ENCODE measurements around the gene WDR36. TPM values are rescaled to one million over a fixed set of nuclear protein-coding genes. Genes with fewer than 3 reads are reported as not detected.

WDR36 gene
- polyA plus RNA-seq, 1 experiment, result 56.1 TPM

DNA sequence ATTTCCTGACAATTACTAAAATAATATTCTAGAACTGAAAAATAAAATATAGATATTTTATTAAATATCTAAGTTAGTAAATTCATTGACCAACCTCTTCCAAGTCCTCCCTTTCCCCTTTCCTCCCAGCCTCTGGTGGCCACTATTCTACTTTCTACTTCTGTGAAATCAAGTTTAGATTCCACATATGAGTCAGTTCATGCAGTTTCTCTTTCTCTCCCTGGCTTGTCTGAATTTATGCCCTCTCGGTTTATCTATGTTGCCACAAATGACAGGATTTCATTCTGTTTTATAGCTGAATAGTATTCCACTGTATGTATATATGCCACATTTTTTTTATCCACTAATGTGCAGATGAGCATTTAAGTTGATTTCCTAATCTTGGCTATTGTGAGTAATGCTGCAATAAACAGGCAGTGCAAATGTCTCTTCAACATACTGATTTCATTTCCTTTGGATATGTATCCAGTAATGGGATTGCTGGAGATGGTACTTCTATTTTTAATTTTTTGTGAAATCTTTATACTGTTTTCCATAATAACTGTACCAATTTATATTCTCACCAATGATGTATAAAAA is 52.3 kb downstream of the WDR36 start:
- DNase-seq (ENCODE audit: low read depth, low spot score), result no peak
- ChIA-PET POLR2A (interaction anchor here (0.6 kb wide), 1 partner anchor 395 kb away, joined by 7 read pairs; no protein-coding TSS in a partner anchor), CTCF (no interaction called here)
- H3K27ac ChIP-seq (ENCODE audit: low read depth, low read length), result no peak overlapping the region
- H3K4me3 ChIP-seq (ENCODE audit: low read depth, low read length), result no peak overlapping the region
- H3K27me3 ChIP-seq (ENCODE audit: control insufficient read depth, insufficient read depth, low read length), result peaks cover 4% of the 10 kb centered on the region
- no peaks in the 10 kb centered on the region for H3K9me3 ChIP-seq (ENCODE audit: control insufficient read depth, insufficient read depth, low read length)
- TF ChIP-seq, protein P1, sequence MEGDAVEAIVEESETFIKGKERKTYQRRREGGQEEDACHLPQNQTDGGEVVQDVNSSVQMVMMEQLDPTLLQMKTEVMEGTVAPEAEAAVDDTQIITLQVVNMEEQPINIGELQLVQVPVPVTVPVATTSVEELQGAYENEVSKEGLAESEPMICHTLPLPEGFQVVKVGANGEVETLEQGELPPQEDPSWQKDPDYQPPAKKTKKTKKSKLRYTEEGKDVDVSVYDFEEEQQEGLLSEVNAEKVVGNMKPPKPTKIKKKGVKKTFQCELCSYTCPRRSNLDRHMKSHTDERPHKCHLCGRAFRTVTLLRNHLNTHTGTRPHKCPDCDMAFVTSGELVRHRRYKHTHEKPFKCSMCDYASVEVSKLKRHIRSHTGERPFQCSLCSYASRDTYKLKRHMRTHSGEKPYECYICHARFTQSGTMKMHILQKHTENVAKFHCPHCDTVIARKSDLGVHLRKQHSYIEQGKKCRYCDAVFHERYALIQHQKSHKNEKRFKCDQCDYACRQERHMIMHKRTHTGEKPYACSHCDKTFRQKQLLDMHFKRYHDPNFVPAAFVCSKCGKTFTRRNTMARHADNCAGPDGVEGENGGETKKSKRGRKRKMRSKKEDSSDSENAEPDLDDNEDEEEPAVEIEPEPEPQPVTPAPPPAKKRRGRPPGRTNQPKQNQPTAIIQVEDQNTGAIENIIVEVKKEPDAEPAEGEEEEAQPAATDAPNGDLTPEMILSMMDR (IDR thresholded peaks at IDR 0.05; ENCODE audit: low read depth, low read length), result no peak

DNA sequence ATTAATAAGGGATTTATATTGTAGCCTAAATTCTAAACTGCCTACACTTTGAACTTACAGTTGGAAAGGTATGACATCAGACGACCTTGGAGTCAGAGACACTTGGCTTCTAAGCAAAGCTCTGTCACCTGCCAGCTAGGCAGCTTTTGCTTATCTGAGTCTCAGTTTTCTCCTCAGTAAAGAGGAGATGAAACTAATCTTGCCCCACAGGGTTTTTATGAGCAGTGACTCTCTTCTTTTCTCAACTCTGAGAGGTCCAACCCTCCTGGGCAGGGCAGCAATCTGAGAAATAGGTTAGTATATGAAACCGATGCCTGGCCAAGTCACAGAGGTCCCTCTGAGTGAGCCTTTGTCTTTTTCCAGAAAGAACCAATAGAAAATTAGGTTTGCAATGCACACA is 53.9 kb downstream of the WDR36 start:
- H3K27me3 ChIP-seq (ENCODE audit: control insufficient read depth, insufficient read depth, low read length), result peaks cover 4% of the 10 kb centered on the region
- no peak overlapping the region for H3K4me3 ChIP-seq (ENCODE audit: low read depth, low read length)
- no peaks in the 10 kb centered on the region for H3K9me3 ChIP-seq (ENCODE audit: control insufficient read depth, insufficient read depth, low read length)
- ChIA-PET CTCF (no interaction called here), POLR2A (no interaction called here)
- TF ChIP-seq, protein P1 (IDR thresholded peaks at IDR 0.05; ENCODE audit: low read depth, low read length), result no peak
- no peak overlapping the region for H3K27ac ChIP-seq (ENCODE audit: low read depth, low read length)
- no peak for DNase-seq (ENCODE audit: low read depth, low spot score)

DNA sequence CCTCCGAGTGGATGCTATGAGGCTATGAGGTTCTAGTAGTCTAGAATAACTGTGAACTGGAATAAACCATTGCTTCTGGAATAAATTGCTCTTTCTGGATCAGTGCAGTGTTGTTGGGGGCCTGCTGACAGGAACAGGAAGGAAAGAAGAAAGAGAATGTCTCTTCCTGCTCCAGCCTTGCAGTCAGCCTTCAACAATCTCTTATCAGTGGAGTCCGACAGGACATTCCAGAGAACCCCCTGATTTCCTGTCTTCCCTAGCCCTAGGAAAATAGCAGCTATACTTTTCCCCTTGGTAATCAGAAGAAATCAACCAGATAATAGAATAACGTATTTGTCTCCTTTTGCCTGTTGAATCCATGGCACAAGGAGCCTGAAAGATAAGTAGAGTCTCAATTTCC is 55.4 kb downstream of the WDR36 start:
- Histone ChIP-seq H3K4me3 (ENCODE audit: low read depth, low read length) (no peak overlapping the region), H3K27me3 (ENCODE audit: control insufficient read depth, insufficient read depth, low read length) (peaks cover 4% of the 10 kb centered on the region), H3K9me3 (ENCODE audit: control insufficient read depth, insufficient read depth, low read length) (no peaks in the 10 kb centered on the region), H3K27ac (ENCODE audit: low read depth, low read length) (no peak overlapping the region)
- TF ChIP-seq, protein P1 (IDR thresholded peaks at IDR 0.05; ENCODE audit: low read depth, low read length), result no peak
- ChIA-PET POLR2A (no interaction called here), CTCF (interaction anchor here (1.0 kb wide), 1 partner anchor 11 kb away, joined by 5 read pairs; no protein-coding TSS in a partner anchor)
- no peak for DNase-seq (ENCODE audit: low read depth, low spot score)

DNA sequence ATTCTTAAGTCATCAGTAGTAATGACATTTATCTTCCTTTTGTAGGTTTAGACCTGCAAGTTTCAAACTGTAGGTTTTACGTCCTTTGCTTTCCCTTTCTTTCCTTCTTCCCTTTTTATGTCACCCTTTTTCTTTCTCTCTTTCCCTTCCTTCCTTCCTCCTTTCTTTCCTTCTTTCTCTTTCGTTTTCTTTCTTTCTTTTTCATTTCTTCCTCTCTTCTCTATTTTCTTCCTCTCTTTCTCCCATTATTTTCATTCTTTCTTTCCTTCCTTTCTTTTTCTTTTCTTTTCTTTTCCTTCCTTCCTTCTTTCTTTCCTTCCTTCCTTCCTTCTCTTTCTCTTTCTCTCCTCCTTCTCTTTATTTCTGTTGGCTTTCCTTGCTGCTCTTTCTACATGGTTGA is 59.9 kb downstream of the WDR36 start:
- CTCF ChIA-PET, result no interaction called here
- POLR2A ChIA-PET, result no interaction called here
- TF ChIP-seq, protein P1 (IDR thresholded peaks at IDR 0.05; ENCODE audit: low read depth, low read length), result no peak

DNA sequence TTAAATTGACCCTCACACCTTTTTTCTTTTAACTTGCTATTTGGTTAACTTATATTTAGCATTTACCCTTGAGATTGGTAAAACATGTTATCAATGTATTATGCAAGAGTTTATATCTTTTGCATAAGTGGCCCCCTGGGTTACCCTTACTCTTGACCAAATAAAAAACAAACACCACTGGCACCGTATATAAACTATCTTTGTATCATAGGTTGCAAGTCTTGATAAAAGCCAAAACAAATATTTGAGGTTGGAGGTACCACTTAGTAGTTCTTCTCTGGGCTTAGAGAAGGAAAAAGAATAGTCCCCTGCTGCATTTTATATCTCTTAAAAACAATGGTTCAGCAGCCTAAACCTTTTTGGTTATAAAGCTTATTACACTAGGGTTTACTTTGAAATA is 61.3 kb downstream of the WDR36 start:
- ChIA-PET CTCF (no interaction called here), POLR2A (no interaction called here)
- DNase-seq (ENCODE audit: low read depth, low spot score), result no peak
- Histone ChIP-seq H3K9me3 (ENCODE audit: control insufficient read depth, insufficient read depth, low read length) (no peaks in the 10 kb centered on the region), H3K27me3 (ENCODE audit: control insufficient read depth, insufficient read depth, low read length) (no peaks in the 10 kb centered on the region), H3K27ac (ENCODE audit: low read depth, low read length) (no peak overlapping the region), H3K4me3 (ENCODE audit: low read depth, low read length) (no peak overlapping the region)
- TF ChIP-seq, protein P1 (IDR thresholded peaks at IDR 0.05; ENCODE audit: low read depth, low read length), result no peak

More for the DNA sequence above, 59.9 kb downstream of the WDR36 start:
- Histone ChIP-seq H3K4me3 (ENCODE audit: low read depth, low read length) (no peak overlapping the region), H3K9me3 (ENCODE audit: control insufficient read depth, insufficient read depth, low read length) (no peaks in the 10 kb centered on the region), H3K27ac (ENCODE audit: low read depth, low read length) (no peak overlapping the region), H3K27me3 (ENCODE audit: control insufficient read depth, insufficient read depth, low read length) (peaks cover 4% of the 10 kb centered on the region)
- DNase-seq (ENCODE audit: low read depth, low spot score), result no peak

Data from AG04450 (cell line).